Measurements from ENCODE around the gene NOC2L.

DNA sequence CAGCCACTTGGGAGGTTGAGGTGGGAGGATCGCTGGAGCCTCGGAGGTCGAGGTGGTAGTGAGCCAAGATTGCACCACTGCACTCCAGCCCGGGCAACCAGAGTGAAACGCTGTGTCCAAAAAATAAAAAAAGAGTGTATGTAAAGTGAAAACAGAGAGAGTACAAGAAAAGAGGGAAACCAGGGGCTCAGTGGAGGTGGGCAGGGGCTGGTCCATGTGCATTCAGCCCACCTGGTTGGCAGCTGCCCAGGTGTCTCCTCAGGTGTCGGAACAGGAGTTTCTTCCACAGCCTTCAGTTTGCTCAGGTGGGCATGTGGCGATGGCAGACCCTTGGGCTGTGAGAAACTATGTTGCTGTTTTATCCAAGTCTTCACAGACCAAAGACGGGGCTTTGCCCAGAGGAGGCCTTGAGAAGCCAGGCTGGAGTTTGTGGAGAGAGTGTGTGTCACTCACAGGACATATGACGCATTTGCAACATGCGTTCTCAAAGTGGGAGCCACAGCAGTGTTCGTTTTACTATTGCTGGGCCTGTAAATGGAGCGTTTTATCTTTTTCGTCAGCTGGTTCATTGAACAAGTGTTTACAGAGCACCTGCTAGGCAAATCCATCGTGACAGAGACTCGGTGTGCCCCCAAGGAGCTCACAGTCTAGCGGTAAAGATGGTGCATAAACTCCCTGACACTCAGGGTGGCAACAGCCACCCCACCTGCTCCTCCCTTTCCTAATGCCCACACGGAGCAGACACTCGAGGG is 57.8 kb downstream of the NOC2L start:
- no peak for TF ChIP-seq POLR2A (IDR thresholded peaks at IDR 0.05)
- TF ChIP-seq EP300 (IDR thresholded peaks at IDR 0.05) = no peak

All from ovary (tissue), 1 donor.